OCI-LY3 (cell line): ENCODE data around the gene EDDM3A.
A peak's percentile ranks its signal among the peaks of the same experiment; 100 is the strongest.

Experiments
- EZH2phosphoT487 ChIP-seq: fragments of 200-600 bp; shearing (Covaris generic); IDR thresholded peaks from 2 replicates; pipeline ENCODE4 v1.6.1; 2018; ENCODE audit warnings: antibody characterized with exemption, mixed run types, low read depth
- TF ChIP-seq, protein P1 (sequence below): fragments of 200-600, 300-600 bp; sonication (generic); IDR thresholded peaks from 2 replicates; pipeline ENCODE4 v1.5.1; 2014; ENCODE audit warnings: antibody characterized with exemption, low read length, low read depth

DNA sequence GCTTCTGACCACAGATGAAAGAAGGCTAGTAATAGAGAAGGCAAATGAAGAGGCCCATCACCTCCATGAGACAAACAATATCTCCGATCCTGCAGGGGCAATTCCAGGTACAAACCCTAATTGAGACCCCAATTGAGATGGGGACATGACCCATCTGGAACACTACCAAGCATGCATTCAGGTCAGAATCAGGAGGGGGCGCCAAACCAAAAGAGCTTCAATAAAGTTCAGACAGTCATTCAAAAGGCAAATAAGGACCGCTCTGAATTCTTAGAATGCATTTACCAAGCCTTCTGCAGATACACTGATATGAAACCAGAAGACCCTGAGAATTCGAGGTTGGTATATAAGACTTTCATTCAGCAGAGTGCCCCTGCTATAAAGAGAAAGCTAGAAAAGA, 12.3 kb downstream of the EDDM3A start:
- TF ChIP-seq, protein P1, sequence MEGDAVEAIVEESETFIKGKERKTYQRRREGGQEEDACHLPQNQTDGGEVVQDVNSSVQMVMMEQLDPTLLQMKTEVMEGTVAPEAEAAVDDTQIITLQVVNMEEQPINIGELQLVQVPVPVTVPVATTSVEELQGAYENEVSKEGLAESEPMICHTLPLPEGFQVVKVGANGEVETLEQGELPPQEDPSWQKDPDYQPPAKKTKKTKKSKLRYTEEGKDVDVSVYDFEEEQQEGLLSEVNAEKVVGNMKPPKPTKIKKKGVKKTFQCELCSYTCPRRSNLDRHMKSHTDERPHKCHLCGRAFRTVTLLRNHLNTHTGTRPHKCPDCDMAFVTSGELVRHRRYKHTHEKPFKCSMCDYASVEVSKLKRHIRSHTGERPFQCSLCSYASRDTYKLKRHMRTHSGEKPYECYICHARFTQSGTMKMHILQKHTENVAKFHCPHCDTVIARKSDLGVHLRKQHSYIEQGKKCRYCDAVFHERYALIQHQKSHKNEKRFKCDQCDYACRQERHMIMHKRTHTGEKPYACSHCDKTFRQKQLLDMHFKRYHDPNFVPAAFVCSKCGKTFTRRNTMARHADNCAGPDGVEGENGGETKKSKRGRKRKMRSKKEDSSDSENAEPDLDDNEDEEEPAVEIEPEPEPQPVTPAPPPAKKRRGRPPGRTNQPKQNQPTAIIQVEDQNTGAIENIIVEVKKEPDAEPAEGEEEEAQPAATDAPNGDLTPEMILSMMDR = peak; percentile 77
- no peak for TF ChIP-seq EZH2phosphoT487
